ENCODE results near the gene AMOTL1. TPM values are rescaled to one million over a fixed set of nuclear protein-coding genes. Genes with fewer than 3 reads are reported as not detected.
A peak's percentile ranks its signal among the peaks of the same experiment; 100 is the strongest.

AMOTL1 gene
- total and polyA plus RNA-seq, 2 of the 8 experiments (the other 6 are each of a cell fraction or from before 2014, with no cell fraction given), result 9.0 to 27.6 TPM

DNA sequence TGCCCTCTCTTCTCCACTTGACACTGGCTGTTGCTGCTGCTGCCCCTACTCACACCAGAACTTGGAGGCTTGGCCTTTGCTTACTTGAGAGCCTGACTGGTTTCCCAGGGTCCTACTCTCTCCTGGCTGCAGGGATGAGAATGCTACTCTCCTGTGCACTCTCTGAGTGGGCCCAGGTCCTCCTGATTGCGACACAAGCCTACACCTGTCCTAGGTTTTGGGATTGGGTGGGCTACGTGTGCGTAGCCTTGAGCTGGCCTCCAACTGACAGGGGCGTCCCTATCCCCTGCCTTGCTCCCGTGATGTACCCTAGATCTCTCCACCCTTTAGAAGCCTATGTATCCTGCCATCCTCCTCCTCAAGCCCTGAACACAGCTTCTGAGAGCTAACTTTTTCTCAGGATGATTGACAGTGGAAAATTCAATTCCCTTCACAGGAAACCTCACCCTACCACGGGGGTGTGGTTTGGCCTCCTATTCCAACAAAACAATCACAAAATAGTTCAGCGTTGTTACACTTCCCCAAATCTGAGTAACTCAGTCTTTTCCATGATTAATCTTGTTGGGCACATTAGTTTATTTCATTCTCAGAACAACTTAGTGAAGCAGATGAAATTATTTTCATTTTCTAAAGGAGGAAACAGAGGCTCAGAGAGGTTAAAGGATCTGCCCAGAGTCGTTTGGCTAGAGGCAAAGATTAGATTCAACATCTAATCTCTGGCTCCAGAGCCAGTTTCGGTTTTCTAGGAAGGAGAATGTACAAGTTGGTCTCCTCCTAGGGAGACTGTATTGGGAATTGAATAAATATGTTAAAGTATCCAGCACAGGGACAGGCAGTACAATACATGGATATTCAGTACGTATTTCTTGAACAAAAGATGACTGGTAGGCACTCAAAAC, 17.6 kb upstream of the AMOTL1 start (continued):
- TF ChIP-seq, protein P1, sequence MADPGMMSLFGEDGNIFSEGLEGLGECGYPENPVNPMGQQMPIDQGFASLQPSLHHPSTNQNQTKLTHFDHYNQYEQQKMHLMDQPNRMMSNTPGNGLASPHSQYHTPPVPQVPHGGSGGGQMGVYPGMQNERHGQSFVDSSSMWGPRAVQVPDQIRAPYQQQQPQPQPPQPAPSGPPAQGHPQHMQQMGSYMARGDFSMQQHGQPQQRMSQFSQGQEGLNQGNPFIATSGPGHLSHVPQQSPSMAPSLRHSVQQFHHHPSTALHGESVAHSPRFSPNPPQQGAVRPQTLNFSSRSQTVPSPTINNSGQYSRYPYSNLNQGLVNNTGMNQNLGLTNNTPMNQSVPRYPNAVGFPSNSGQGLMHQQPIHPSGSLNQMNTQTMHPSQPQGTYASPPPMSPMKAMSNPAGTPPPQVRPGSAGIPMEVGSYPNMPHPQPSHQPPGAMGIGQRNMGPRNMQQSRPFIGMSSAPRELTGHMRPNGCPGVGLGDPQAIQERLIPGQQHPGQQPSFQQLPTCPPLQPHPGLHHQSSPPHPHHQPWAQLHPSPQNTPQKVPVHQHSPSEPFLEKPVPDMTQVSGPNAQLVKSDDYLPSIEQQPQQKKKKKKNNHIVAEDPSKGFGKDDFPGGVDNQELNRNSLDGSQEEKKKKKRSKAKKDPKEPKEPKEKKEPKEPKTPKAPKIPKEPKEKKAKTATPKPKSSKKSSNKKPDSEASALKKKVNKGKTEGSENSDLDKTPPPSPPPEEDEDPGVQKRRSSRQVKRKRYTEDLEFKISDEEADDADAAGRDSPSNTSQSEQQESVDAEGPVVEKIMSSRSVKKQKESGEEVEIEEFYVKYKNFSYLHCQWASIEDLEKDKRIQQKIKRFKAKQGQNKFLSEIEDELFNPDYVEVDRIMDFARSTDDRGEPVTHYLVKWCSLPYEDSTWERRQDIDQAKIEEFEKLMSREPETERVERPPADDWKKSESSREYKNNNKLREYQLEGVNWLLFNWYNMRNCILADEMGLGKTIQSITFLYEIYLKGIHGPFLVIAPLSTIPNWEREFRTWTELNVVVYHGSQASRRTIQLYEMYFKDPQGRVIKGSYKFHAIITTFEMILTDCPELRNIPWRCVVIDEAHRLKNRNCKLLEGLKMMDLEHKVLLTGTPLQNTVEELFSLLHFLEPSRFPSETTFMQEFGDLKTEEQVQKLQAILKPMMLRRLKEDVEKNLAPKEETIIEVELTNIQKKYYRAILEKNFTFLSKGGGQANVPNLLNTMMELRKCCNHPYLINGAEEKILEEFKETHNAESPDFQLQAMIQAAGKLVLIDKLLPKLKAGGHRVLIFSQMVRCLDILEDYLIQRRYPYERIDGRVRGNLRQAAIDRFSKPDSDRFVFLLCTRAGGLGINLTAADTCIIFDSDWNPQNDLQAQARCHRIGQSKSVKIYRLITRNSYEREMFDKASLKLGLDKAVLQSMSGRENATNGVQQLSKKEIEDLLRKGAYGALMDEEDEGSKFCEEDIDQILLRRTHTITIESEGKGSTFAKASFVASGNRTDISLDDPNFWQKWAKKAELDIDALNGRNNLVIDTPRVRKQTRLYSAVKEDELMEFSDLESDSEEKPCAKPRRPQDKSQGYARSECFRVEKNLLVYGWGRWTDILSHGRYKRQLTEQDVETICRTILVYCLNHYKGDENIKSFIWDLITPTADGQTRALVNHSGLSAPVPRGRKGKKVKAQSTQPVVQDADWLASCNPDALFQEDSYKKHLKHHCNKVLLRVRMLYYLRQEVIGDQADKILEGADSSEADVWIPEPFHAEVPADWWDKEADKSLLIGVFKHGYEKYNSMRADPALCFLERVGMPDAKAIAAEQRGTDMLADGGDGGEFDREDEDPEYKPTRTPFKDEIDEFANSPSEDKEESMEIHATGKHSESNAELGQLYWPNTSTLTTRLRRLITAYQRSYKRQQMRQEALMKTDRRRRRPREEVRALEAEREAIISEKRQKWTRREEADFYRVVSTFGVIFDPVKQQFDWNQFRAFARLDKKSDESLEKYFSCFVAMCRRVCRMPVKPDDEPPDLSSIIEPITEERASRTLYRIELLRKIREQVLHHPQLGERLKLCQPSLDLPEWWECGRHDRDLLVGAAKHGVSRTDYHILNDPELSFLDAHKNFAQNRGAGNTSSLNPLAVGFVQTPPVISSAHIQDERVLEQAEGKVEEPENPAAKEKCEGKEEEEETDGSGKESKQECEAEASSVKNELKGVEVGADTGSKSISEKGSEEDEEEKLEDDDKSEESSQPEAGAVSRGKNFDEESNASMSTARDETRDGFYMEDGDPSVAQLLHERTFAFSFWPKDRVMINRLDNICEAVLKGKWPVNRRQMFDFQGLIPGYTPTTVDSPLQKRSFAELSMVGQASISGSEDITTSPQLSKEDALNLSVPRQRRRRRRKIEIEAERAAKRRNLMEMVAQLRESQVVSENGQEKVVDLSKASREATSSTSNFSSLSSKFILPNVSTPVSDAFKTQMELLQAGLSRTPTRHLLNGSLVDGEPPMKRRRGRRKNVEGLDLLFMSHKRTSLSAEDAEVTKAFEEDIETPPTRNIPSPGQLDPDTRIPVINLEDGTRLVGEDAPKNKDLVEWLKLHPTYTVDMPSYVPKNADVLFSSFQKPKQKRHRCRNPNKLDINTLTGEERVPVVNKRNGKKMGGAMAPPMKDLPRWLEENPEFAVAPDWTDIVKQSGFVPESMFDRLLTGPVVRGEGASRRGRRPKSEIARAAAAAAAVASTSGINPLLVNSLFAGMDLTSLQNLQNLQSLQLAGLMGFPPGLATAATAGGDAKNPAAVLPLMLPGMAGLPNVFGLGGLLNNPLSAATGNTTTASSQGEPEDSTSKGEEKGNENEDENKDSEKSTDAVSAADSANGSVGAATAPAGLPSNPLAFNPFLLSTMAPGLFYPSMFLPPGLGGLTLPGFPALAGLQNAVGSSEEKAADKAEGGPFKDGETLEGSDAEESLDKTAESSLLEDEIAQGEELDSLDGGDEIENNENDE (IDR thresholded peaks at IDR 0.05; ENCODE audit: insufficient replicate concordance, low read length), result no peak
- 0 out of 2 replicates have a peak, but pooled peaks have one; percentile 31 for TF ChIP-seq CEBPB (IDR thresholded peaks at IDR 0.05; ENCODE audit: low read depth, low read length)
- no peak for TF ChIP-seq TCF12 (IDR thresholded peaks at IDR 0.05; ENCODE audit: low read depth, low read length)
